Motor neuron (in vitro differentiated cells): Measurements from ENCODE around the gene ADAMTS7. TPM values are rescaled to one million over a fixed set of nuclear protein-coding genes. Genes with fewer than 3 reads are reported as not detected.
"Not testable (repeated sequence)": the region's sequence is repeated elsewhere in the genome, so short reads cannot be mapped to it uniquely, and the experiment has no call there.

Experiments
- ATAC-seq, 8 experiments: fragments of 200-7000 bp; cut with Tn5 transposase; replicated peaks in 6 of 8; 2 replicates each; pipeline ENCODE4 v1.8.0; 2021; ENCODE audit warnings: mild to moderate bottlenecking in 8 of 8, moderate library complexity in 8 of 8
- H3K27ac ChIP-seq, 2 donors: fragments of 250-450 bp; sonication (Bioruptor Pico); 2 replicates each; pipeline ENCODE4 v1.9.0; 2021; ENCODE audit warnings: antibody characterized with exemption in 2 of 2, mild to moderate bottlenecking in 2 of 2, moderate library complexity in 1 of 2
- H3K4me1 ChIP-seq, 2 donors: fragments of 250-450 bp; sonication (Bioruptor Pico); replicated peaks in 1 of 2; 2 replicates each; pipeline ENCODE4 v1.6.1; 2021; ENCODE audit warnings: antibody characterized with exemption in 2 of 2, mild to moderate bottlenecking in 2 of 2, moderate library complexity in 1 of 2
- H3K4me3 ChIP-seq, 5 donors: fragments of 250-450 bp; sonication (Bioruptor Pico); 2 replicates each; pipeline ENCODE4 v1.9.0; 2021; ENCODE audit warnings: antibody characterized with exemption in 5 of 5, mild to moderate bottlenecking in 5 of 5, moderate library complexity in 4 of 5
- WGBS, 10 experiments: fragments of 450-650 bp; shearing (Covaris generic); methylation state at CpG; one replicate each; pipeline ENCODE4 v1.0.0; 2022; 5-methylcytosine and 5-hydroxymethylcytosine counted together
- in situ Hi-C, 9 experiments: fragments of 400-800 bp; cut with MboI; loops; one replicate each; pipeline ENCODE4 v1.15.0; 2021; ENCODE audit warnings: low sequenced_read_pairs in 9 of 9, low pct_unique_long_range_greater_than_20kb in 2 of 9; ENCODE audit not compliant: unreplicated experiment in 9 of 9
- total RNA-seq, 8 experiments: library from RNA; unstranded; fragments of 300-600 nt; gene quantifications; 2 replicates each; pipeline versions ENCODE4 v1.2.3 to v1.2.4, GENCODE V29; 2022

Gene ADAMTS7
- total RNA-seq, 8 experiments from 2014 or later, result 2.1 to 9.6 (median 4.3) TPM

GRCh38 chr15:78766641-78767071 is 44.6 kb downstream of the ADAMTS7 start:
- no CpG with 5 or more reads among the region's 21 CpGs for WGBS, 10 experiments
- H3K4me3 ChIP-seq, ATAC-seq, in situ Hi-C loops, H3K4me1 ChIP-seq, H3K27ac ChIP-seq: not testable (repeated sequence)

- Histone ChIP-seq H3K27ac (no peak overlapping the region), H3K4me1 (peaks cover 7 to 8% of the 10 kb centered on the region in 2 donors), H3K4me3 (no peak overlapping the region)
- WGBS, 10 experiments, result no CpG with 5 or more reads among the region's 6 CpGs
- no peak for ATAC-seq
- in situ Hi-C loops, result no loop called here
Observed at GRCh38 chr15:78766041-78766440, 45.2 kb downstream of the ADAMTS7 start.

GRCh38 chr15:78765154-78765860 is 46.0 kb downstream of the ADAMTS7 start:
- H3K27ac ChIP-seq, in situ Hi-C loops, H3K4me3 ChIP-seq, H3K4me1 ChIP-seq: not testable (repeated sequence)
- WGBS, 10 experiments, result 40 to 90% methylated on average over 1 to 2 of the region's 18 CpGs; no CpG with 5 or more reads in 8 of the 10 experiments
- peak in 3 of 8 experiments; percentile 8 to 17 (median 11) for ATAC-seq

GRCh38 chr15:78764340-78765153 is 46.7 kb downstream of the ADAMTS7 start:
- H3K4me3 ChIP-seq, H3K27ac ChIP-seq, in situ Hi-C loops, H3K4me1 ChIP-seq: not testable (repeated sequence)
- 100% methylated on average over 1 of the region's 28 CpGs; no CpG with 5 or more reads in 8 of the 10 experiments for WGBS, 10 experiments
- peak in 1 of 8 experiments; percentile 3 for ATAC-seq

GRCh38 chr15:78763796-78764241 is 47.4 kb downstream of the ADAMTS7 start:
- peak in 2 of 8 experiments; percentile 3 to 5 for ATAC-seq
- peaks cover 7 to 8% of the 10 kb centered on the region in 2 donors for H3K4me1 ChIP-seq
- no peak overlapping the region for H3K4me3 ChIP-seq
- in situ Hi-C loops, result no loop called here
- H3K27ac ChIP-seq, result no peak overlapping the region
- no CpG with 5 or more reads among the region's 26 CpGs for WGBS, 10 experiments

GRCh38 chr15:78762985-78763795 is 48.1 kb downstream of the ADAMTS7 start:
- 61 to 100% methylated on average over 2 to 6 of the region's 29 CpGs; no CpG with 5 or more reads in 8 of the 10 experiments for WGBS, 10 experiments
- peak in 1 of 8 experiments; percentile 8 for ATAC-seq
- Histone ChIP-seq H3K4me1 (peaks cover 7 to 8% of the 10 kb centered on the region in 2 donors), H3K27ac (no peak overlapping the region), H3K4me3 (no peak overlapping the region)
- in situ Hi-C loops, result no loop called here

- in situ Hi-C loops, ATAC-seq, H3K4me3 ChIP-seq, H3K27ac ChIP-seq, H3K4me1 ChIP-seq: not testable (repeated sequence)
- 100% methylated on average over 1 of the region's 25 CpGs; no CpG with 5 or more reads in 9 of the 10 experiments for WGBS, 10 experiments
Observed at GRCh38 chr15:78762386-78762961, 48.8 kb downstream of the ADAMTS7 start.

GRCh38 chr15:78761891-78762385 is 49.3 kb downstream of the ADAMTS7 start:
- Histone ChIP-seq H3K27ac (no peak overlapping the region), H3K4me3 (no peak overlapping the region), H3K4me1 (peaks cover 8 to 10% of the 10 kb centered on the region in 2 donors)
- ATAC-seq, result peak in 2 of 8 experiments; percentile 4 to 11
- in situ Hi-C loops, result no loop called here
- whole genome bisulfite sequencing, 10 experiments, result no CpG with 5 or more reads among the region's 3 CpGs

- H3K27ac ChIP-seq, in situ Hi-C loops, H3K4me3 ChIP-seq: not testable (repeated sequence)
- WGBS, 10 experiments, result 100% methylated on average over 2 to 4 of the region's 9 CpGs; no CpG with 5 or more reads in 8 of the 10 experiments
- peak in 4 of 8 experiments; percentile 2 to 22 (median 13) for ATAC-seq
- peaks cover 8 to 13% of the 10 kb centered on the region in 2 donors for H3K4me1 ChIP-seq
Observed at GRCh38 chr15:78761475-78761874, 49.8 kb downstream of the ADAMTS7 start.

- WGBS, 10 experiments, result 100% methylated on average over 1 of the region's 8 CpGs; no CpG with 5 or more reads in 9 of the 10 experiments
- H3K4me1 ChIP-seq, result peaks cover 8 to 13% of the 10 kb centered on the region in 2 donors
- no peak for ATAC-seq
- no peak overlapping the region for H3K27ac ChIP-seq
- no peak overlapping the region for H3K4me3 ChIP-seq
- in situ Hi-C loops, result no loop called here
Observed at GRCh38 chr15:78761020-78761419, 50.2 kb downstream of the ADAMTS7 start.

- H3K4me1 ChIP-seq, result peaks cover 8 to 13% of the 10 kb centered on the region in 2 donors
- H3K4me3 ChIP-seq, in situ Hi-C loops, H3K27ac ChIP-seq: not testable (repeated sequence)
- ATAC-seq, result peak in 5 of 8 experiments; percentile 10 to 69 (median 39)
- 100% methylated on average over 1 of the region's 13 CpGs; no CpG with 5 or more reads in 9 of the 10 experiments for WGBS, 10 experiments
Observed at GRCh38 chr15:78760091-78760882, 51.0 kb downstream of the ADAMTS7 start.
